Measurements from ENCODE around the gene LBX2. TPM values are rescaled to one million over a fixed set of nuclear protein-coding genes. Genes with fewer than 3 reads are reported as not detected.

The LBX2 gene
- total RNA-seq, 4 donors from 2014 or later, result 0.50 to 2.6 (median 1.9) TPM; not detected in 1

DNA sequence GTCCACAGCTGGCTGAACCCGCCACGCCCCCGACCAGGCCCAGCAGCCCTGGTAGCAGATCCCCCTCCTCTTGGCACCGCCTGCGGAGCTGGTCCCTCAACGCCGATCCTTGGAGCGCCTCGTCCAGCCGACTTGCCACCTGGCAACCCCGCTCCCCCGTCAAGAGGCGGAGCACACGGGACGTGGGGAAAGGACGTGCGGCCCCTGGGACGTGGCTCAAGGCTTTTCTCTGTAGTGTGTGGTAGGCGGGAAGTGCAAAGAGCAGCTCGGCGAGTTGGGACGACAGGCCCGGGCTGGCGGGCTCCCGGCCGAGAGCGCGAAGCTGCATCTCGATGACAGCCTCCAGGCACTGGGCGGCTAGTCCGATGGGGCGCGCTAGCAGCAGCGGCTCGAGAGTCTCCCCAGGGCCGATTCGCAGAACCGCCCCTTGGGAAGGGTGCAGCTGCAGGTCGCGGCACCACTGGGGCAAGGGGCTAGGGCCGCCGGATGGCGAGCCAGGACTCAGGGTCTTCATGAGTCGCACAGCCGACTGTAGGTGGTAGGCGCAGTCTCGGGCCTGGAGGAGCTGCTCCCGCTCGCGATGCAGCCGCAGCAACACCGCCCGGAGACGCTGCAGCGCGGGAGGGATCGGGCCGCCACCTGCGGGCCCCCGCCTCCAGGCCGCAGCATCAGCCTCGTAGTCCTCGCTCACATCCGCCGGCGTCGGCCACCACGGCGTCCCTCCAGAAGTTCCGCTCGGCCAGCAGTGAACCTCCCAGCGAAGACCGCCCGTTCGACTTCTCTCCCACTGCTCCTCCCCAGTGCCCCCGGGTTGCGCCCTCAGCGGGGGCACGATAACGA, 17.2 kb downstream of the LBX2 start:
- H3K27me3 ChIP-seq, result no peaks in the 10 kb centered on the region
- intact Hi-C loops (cut with DNase I), result no loop called here
- H3K4me1 ChIP-seq, result peaks cover 22 to 27% of the 10 kb centered on the region in 2 donors
- peak overlapping the region; percentile 38 to 91 (median 87) for H3K27ac ChIP-seq
- no peak for TF ChIP-seq POLR2A (IDR thresholded peaks at IDR 0.05)
- TF ChIP-seq, protein P1, sequence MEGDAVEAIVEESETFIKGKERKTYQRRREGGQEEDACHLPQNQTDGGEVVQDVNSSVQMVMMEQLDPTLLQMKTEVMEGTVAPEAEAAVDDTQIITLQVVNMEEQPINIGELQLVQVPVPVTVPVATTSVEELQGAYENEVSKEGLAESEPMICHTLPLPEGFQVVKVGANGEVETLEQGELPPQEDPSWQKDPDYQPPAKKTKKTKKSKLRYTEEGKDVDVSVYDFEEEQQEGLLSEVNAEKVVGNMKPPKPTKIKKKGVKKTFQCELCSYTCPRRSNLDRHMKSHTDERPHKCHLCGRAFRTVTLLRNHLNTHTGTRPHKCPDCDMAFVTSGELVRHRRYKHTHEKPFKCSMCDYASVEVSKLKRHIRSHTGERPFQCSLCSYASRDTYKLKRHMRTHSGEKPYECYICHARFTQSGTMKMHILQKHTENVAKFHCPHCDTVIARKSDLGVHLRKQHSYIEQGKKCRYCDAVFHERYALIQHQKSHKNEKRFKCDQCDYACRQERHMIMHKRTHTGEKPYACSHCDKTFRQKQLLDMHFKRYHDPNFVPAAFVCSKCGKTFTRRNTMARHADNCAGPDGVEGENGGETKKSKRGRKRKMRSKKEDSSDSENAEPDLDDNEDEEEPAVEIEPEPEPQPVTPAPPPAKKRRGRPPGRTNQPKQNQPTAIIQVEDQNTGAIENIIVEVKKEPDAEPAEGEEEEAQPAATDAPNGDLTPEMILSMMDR (IDR thresholded peaks at IDR 0.05), result no peak
- no peaks in the 10 kb centered on the region for H3K9me3 ChIP-seq
- peak overlapping the region; percentile 49 to 87 (median 84) for H3K4me3 ChIP-seq (replicated peaks in 1 of 3)
- peaks cover 0 to 8% of the 10 kb centered on the region in 2 donors for H3K36me3 ChIP-seq
- 0% methylated on average over 2 of the region's 80 CpGs; no CpG with 5 or more reads in 1 of the 2 donors for WGBS, 2 donors
- DNase-seq, result no peak

DNA sequence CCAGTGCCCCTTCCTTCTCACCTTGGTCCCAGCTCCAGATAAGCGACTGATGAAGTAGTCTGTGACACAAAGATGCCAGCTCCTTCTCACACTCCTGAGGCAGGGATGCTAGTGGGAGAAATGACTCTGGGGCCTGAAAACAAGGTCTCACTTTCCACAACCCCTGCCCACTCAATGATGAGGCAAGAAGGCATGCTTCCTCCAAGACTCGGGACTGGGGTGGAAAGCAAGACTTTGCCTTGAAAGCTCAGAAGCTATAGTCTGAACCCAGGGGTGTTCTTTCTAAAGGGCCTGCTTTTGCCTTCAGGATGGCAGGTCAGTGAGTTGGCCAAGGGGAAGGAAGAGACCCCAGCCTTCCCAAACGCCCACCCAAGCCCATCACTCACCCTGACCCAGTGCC, 18.0 kb downstream of the LBX2 start:
- H3K27me3 ChIP-seq, result no peaks in the 10 kb centered on the region

DNA sequence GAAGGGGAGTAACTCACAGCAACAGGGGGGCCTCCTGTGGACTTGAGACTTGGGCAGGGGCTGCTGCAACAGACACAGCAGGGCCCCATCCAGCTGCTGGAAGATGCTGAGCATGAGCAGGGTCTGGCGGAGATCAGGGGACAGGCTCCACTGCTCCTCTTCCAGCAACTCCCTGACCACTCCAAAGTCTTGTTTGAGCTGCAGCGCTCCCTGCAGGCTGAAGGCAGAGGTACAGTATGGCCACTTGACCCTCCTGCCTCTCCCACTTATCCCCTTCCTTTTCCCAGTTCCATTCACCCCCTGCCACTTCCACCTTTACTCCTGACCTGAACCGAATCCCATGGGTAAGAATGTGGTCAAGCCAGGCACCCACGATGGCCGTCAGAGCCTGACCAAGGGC, 24.5 kb downstream of the LBX2 start:
- Histone ChIP-seq H3K9me3 (no peaks in the 10 kb centered on the region), H3K27me3 (no peaks in the 10 kb centered on the region), H3K36me3 (peaks cover 14 to 16% of the 10 kb centered on the region in 2 donors), H3K4me1 (peaks cover 5 to 16% of the 10 kb centered on the region in 2 donors), H3K27ac (no peak overlapping the region), H3K4me3 (replicated peaks in 1 of 3) (no peak overlapping the region)
- TF ChIP-seq, protein P1 (IDR thresholded peaks at IDR 0.05), result no peak
- no peak for TF ChIP-seq POLR2A (IDR thresholded peaks at IDR 0.05)
- 90 to 91% methylated on average over 5 of the region's 5 CpGs for WGBS, 2 donors
- intact Hi-C loops (cut with DNase I), result no loop called here
- DNase-seq, result no peak

More for the DNA sequence above, 18.0 kb downstream of the LBX2 start:
- no peak for TF ChIP-seq POLR2A (IDR thresholded peaks at IDR 0.05)
- TF ChIP-seq, protein P1 (IDR thresholded peaks at IDR 0.05), result no peak
- Histone ChIP-seq H3K36me3 (peaks cover 0 to 8% of the 10 kb centered on the region in 2 donors), H3K9me3 (no peaks in the 10 kb centered on the region), H3K4me1 (peaks cover 22 to 27% of the 10 kb centered on the region in 2 donors), H3K4me3 (replicated peaks in 1 of 3) (peak overlapping the region in 1 of 3 donors; percentile 87), H3K27ac (no peak overlapping the region)
- DNase-seq, result no peak
- whole genome bisulfite sequencing, 2 donors, result 55 to 77% methylated on average over 2 of the region's 3 CpGs
- intact Hi-C loops (cut with DNase I), result no loop called here

DNA sequence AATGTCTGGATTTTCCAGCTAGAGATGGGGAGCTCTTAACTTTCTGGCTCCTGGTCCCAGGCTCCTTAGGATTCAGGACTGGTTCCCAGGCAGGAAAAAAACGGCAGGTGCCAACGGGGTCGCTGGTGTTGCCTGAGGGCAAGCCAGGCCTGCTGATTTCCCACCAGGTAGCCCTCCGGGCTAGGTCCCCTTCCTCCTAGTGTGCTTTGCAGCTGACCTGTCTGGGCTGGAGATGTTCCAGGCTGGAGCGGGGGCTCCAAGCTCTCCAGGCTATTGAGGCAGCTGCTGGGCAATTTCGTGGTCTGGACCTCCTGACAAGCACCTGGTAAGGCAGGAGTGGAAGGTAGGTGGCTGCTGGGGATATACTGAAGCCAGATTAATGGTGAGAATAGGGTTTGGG, 24.9 kb downstream of the LBX2 start:
- H3K27ac ChIP-seq, result no peak overlapping the region
- no peak for DNase-seq
- no peak for TF ChIP-seq POLR2A (IDR thresholded peaks at IDR 0.05)
- TF ChIP-seq, protein P1 (IDR thresholded peaks at IDR 0.05), result no peak
- no peak overlapping the region for H3K4me3 ChIP-seq (replicated peaks in 1 of 3)
- intact Hi-C loops (cut with DNase I), result no loop called here
- no peaks in the 10 kb centered on the region for H3K27me3 ChIP-seq
- no peaks in the 10 kb centered on the region for H3K9me3 ChIP-seq
- H3K36me3 ChIP-seq, result peaks cover 14 to 16% of the 10 kb centered on the region in 2 donors
- peaks cover 5 to 16% of the 10 kb centered on the region in 2 donors for H3K4me1 ChIP-seq
- WGBS, 2 donors, result 91 to 96% methylated on average over 4 to 6 of the region's 6 CpGs

DNA sequence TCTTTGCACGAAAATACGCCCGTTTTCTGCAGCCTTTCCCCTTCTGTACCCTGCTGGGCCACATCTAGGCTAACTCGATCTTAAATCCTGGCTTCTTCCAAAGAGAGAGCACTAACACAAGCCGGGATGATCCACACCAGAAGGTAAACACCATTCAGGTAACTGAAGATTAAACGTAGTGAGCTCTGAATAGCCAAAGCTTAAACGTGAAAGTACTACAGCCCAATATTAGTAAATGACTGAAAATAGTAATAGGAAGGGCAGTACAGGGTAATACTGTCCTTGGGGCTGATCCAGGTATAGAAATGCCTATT, 26.5 kb downstream of the LBX2 start:
- Histone ChIP-seq H3K9me3 (no peaks in the 10 kb centered on the region), H3K4me1 (peaks cover 5 to 16% of the 10 kb centered on the region in 2 donors), H3K4me3 (replicated peaks in 1 of 3) (peak overlapping the region; percentile 4 to 78 (median 35)), H3K36me3 (peaks cover 14 to 16% of the 10 kb centered on the region in 2 donors), H3K27ac (peak overlapping the region; percentile 82 to 86 (median 83)), H3K27me3 (no peaks in the 10 kb centered on the region)
- TF ChIP-seq, protein P1 (IDR thresholded peaks at IDR 0.05), result no peak
- TF ChIP-seq POLR2A (IDR thresholded peaks at IDR 0.05), result no peak
- WGBS, 2 donors, result 4 to 14% methylated on average over 7 of the region's 7 CpGs
- DNase-seq, result no peak
- intact Hi-C loops (cut with DNase I), result no loop called here

All from thyroid gland (tissue), 4 donors.